ENCODE data around the gene IGFLR1.

IGFLR1 gene

GRCh38 chr19:35782589-35782988, 40.3 kb upstream of the IGFLR1 start:
- FAIRE-seq (no peak), DNase-seq (ENCODE audit: insufficient read length, low spot score) (no peak)
- TF ChIP-seq, protein P1, sequence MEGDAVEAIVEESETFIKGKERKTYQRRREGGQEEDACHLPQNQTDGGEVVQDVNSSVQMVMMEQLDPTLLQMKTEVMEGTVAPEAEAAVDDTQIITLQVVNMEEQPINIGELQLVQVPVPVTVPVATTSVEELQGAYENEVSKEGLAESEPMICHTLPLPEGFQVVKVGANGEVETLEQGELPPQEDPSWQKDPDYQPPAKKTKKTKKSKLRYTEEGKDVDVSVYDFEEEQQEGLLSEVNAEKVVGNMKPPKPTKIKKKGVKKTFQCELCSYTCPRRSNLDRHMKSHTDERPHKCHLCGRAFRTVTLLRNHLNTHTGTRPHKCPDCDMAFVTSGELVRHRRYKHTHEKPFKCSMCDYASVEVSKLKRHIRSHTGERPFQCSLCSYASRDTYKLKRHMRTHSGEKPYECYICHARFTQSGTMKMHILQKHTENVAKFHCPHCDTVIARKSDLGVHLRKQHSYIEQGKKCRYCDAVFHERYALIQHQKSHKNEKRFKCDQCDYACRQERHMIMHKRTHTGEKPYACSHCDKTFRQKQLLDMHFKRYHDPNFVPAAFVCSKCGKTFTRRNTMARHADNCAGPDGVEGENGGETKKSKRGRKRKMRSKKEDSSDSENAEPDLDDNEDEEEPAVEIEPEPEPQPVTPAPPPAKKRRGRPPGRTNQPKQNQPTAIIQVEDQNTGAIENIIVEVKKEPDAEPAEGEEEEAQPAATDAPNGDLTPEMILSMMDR (IDR thresholded peaks at IDR 0.05; ENCODE audit: insufficient read depth, missing control alignments), result no peak

- TF ChIP-seq, protein P1 (IDR thresholded peaks at IDR 0.05; ENCODE audit: insufficient read depth, missing control alignments), result no peak
- DNase-seq (ENCODE audit: insufficient read length, low spot score), result no peak
- no peak for FAIRE-seq
These were observed 39.4 kb upstream of the IGFLR1 start for GRCh38 chr19:35781650-35782049.

GRCh38 chr19:35780717-35781116, 38.5 kb upstream of the IGFLR1 start:
- FAIRE-seq (no peak), DNase-seq (ENCODE audit: insufficient read length, low spot score) (no peak)
- TF ChIP-seq, protein P1 (IDR thresholded peaks at IDR 0.05; ENCODE audit: insufficient read depth, missing control alignments), result no peak

- no peak for FAIRE-seq
- DNase-seq (ENCODE audit: insufficient read length, low spot score), result no peak
- TF ChIP-seq, protein P1 (IDR thresholded peaks at IDR 0.05; ENCODE audit: insufficient read depth, missing control alignments), result no peak
These were observed 37.8 kb upstream of the IGFLR1 start for GRCh38 chr19:35780058-35780457.

- TF ChIP-seq, protein P1 (IDR thresholded peaks at IDR 0.05; ENCODE audit: insufficient read depth, missing control alignments), result no peak
- FAIRE-seq, result no peak
- DNase-seq (ENCODE audit: insufficient read length, low spot score), result no peak
These were observed 36.8 kb upstream of the IGFLR1 start for GRCh38 chr19:35779033-35779432.

DNA sequence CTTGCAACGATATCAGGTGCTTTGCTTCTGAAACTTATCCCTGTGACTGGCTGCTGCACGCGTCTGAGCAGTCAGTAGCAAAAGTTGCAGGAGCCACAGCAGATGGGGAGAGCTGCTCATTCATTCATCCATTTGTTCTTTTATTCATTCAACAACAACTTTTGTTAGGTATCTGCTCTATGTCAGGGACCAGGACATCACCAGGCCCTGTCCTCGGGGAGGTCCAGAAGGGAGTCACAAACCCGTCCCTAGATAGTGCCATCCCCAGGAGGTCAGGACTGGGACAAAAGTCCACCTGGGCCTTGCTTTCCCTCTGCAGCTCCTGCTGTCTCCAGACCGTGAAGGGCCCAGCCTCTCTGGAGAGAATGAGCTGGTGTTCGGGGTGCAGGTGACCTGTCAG, 35.7 kb upstream of the IGFLR1 start:
- no peak for DNase-seq (ENCODE audit: insufficient read length, low spot score)
- TF ChIP-seq, protein P1 (IDR thresholded peaks at IDR 0.05; ENCODE audit: insufficient read depth, missing control alignments), result no peak
- no peak for FAIRE-seq

- FAIRE-seq (no peak), DNase-seq (ENCODE audit: insufficient read length, low spot score) (no peak)
- TF ChIP-seq, protein P1 (IDR thresholded peaks at IDR 0.05; ENCODE audit: insufficient read depth, missing control alignments), result no peak
These were observed 35.0 kb upstream of the IGFLR1 start for GRCh38 chr19:35777086-35777841.
